Thoracic aorta (tissue), 2 donors: Measurements from ENCODE around the gene DUSP22. TPM values are rescaled to one million over a fixed set of nuclear protein-coding genes. Genes with fewer than 3 reads are reported as not detected.

Source experiments
- ATAC-seq: fragments of 150-250 bp; one replicate; pipeline ENCODE4 v1.8.0; 2017; ENCODE audit warnings: low read depth; ENCODE audit not compliant: insufficient number of reproducible peaks, low FRiP score
- DNase-seq: peaks from one replicate; pipeline ENCODE4 v3.0.0-alpha.2; 2020; ENCODE audit warnings: low spot score
- H3K27ac ChIP-seq, 2 donors: fragments of 200-600 bp; sonication (generic); 1 replicate in 1 of 2; 2 replicates in 1 of 2; pipeline ENCODE4 v1.5.1; 2016; ENCODE audit warnings: mild to moderate bottlenecking in 2 of 2, moderate library complexity in 2 of 2
- H3K27me3 ChIP-seq: fragments of 200-600 bp; sonication (generic); replicated peaks from 2 replicates; pipeline ENCODE4 v1.6.0; 2016; ENCODE audit warnings: mild to moderate bottlenecking; ENCODE audit not compliant: insufficient read depth
- H3K36me3 ChIP-seq: fragments of 200-600 bp; sonication (generic); one replicate; pipeline ENCODE4 v1.5.1; 2016
- H3K4me1 ChIP-seq, 2 donors: fragments of 200-600 bp; sonication (generic); 1 replicate in 1 of 2; 2 replicates in 1 of 2; pipeline versions ENCODE4 v1.5.1 to v1.6.0; 2016; ENCODE audit warnings: low read depth in 2 of 2, mild to moderate bottlenecking in 1 of 2; ENCODE audit not compliant: control insufficient read depth in 1 of 2
- H3K4me3 ChIP-seq: fragments of 200-600 bp; sonication (generic); 2 replicates; pipeline ENCODE4 v1.5.1; 2016; ENCODE audit warnings: mild to moderate bottlenecking
- H3K9me3 ChIP-seq: fragments of 200-600 bp; sonication (generic); 2 replicates; pipeline ENCODE4 v1.5.1; 2016
- CTCF ChIP-seq: fragments of 200-600 bp; sonication (generic); IDR thresholded peaks from one replicate; pipeline ENCODE4 v1.5.1; 2019; ENCODE audit warnings: antibody characterized with exemption
- total RNA-seq, 2 donors: library from RNA; depleted of rRNA; stranded (reverse); fragments of >200 nt; gene quantifications; one replicate each; pipeline versions ENCODE4 v1.1.0 to v1.2.3, GENCODE V29; 2016

Gene DUSP22
- total RNA-seq, 2 donors from 2014 or later, result 49.0 to 74.6 TPM

- TF ChIP-seq CTCF, result no peak
- Histone ChIP-seq H3K27ac (no peak overlapping the region), H3K4me3 (no peak overlapping the region), H3K4me1 (no peaks in the 10 kb centered on the region), H3K9me3 (no peaks in the 10 kb centered on the region), H3K27me3 (no peaks in the 10 kb centered on the region), H3K36me3 (no peaks in the 10 kb centered on the region)
- DNase-seq (no peak), ATAC-seq (no peak)
Measured at GRCh38 chr6:355373-356208, 63.3 kb downstream of the DUSP22 start.

GRCh38 chr6:356828-357251 is 64.6 kb downstream of the DUSP22 start:
- H3K9me3 ChIP-seq, result no peaks in the 10 kb centered on the region
- no peaks in the 10 kb centered on the region for H3K36me3 ChIP-seq
- DNase-seq, result no peak
- no peak overlapping the region for H3K4me3 ChIP-seq
- H3K27me3 ChIP-seq, result no peaks in the 10 kb centered on the region
- TF ChIP-seq CTCF, result no peak
- H3K27ac ChIP-seq, result no peak overlapping the region
- H3K4me1 ChIP-seq, result no peaks in the 10 kb centered on the region
- no peak for ATAC-seq

GRCh38 chr6:357261-357790 is 65.0 kb downstream of the DUSP22 start:
- Histone ChIP-seq H3K4me3 (no peak overlapping the region), H3K4me1 (no peaks in the 10 kb centered on the region), H3K36me3 (no peaks in the 10 kb centered on the region), H3K27ac (no peak overlapping the region), H3K27me3 (no peaks in the 10 kb centered on the region), H3K9me3 (no peaks in the 10 kb centered on the region)
- DNase-seq, result no peak
- no peak for TF ChIP-seq CTCF
- ATAC-seq, result no peak

GRCh38 chr6:357791-358341 is 65.6 kb downstream of the DUSP22 start:
- no peak overlapping the region for H3K27ac ChIP-seq
- no peaks in the 10 kb centered on the region for H3K27me3 ChIP-seq
- ATAC-seq, result no peak
- H3K4me3 ChIP-seq, result no peak overlapping the region
- H3K4me1 ChIP-seq, result no peaks in the 10 kb centered on the region
- H3K9me3 ChIP-seq, result no peaks in the 10 kb centered on the region
- H3K36me3 ChIP-seq, result no peaks in the 10 kb centered on the region
- DNase-seq, result no peak
- no peak for TF ChIP-seq CTCF

GRCh38 chr6:358432-358831 is 66.1 kb downstream of the DUSP22 start:
- TF ChIP-seq CTCF, result no peak
- H3K27ac ChIP-seq, result no peak overlapping the region
- no peak for DNase-seq
- no peak overlapping the region for H3K4me3 ChIP-seq
- no peaks in the 10 kb centered on the region for H3K27me3 ChIP-seq
- peaks cover under 1% of the 10 kb centered on the region for H3K9me3 ChIP-seq
- no peaks in the 10 kb centered on the region for H3K36me3 ChIP-seq
- no peaks in the 10 kb centered on the region for H3K4me1 ChIP-seq
- ATAC-seq, result no peak
